NCI-H1694 (cell line): Measurements from ENCODE around the gene NOXA1.
"Not testable (repeated sequence)": the region's sequence is repeated elsewhere in the genome, so short reads cannot be mapped to it uniquely, and the experiment has no call there.

Experiments
- DNase-seq: peaks from one replicate; lab custom pipeline; 2025; lab: John Stamatoyannopoulos, UW

Gene NOXA1

GRCh38 chr9:137406085-137406760 is 17.0 kb upstream of the NOXA1 start:
- no peak for DNase-seq

GRCh38 chr9:137406876-137407589 is 16.2 kb upstream of the NOXA1 start:
- DNase-seq = no peak

GRCh38 chr9:137407590-137408300 is 15.4 kb upstream of the NOXA1 start:
- DNase-seq = no peak

GRCh38 chr9:137408651-137409405 is 14.4 kb upstream of the NOXA1 start:
- DNase-seq = no peak

- DNase-seq = no peak
Observed at GRCh38 chr9:137409515-137409914, 13.7 kb upstream of the NOXA1 start.

- DNase-seq = not testable (repeated sequence)
Observed at GRCh38 chr9:137410236-137410890, 12.8 kb upstream of the NOXA1 start.

- DNase-seq = no peak
Observed at GRCh38 chr9:137410891-137411249, 12.3 kb upstream of the NOXA1 start.

GRCh38 chr9:137411260-137411644 is 11.9 kb upstream of the NOXA1 start:
- no peak for DNase-seq

GRCh38 chr9:137411645-137412380 is 11.4 kb upstream of the NOXA1 start:
- no peak for DNase-seq

GRCh38 chr9:137412431-137412830 is 10.8 kb upstream of the NOXA1 start:
- DNase-seq = no peak

- no peak for DNase-seq
Observed at GRCh38 chr9:137415451-137415850, 7.7 kb upstream of the NOXA1 start.

GRCh38 chr9:137416006-137416562 is 7.1 kb upstream of the NOXA1 start:
- no peak for DNase-seq

GRCh38 chr9:137416563-137417151 is 6.5 kb upstream of the NOXA1 start:
- no peak for DNase-seq

- no peak for DNase-seq
Observed at GRCh38 chr9:137417161-137418021, 5.8 kb upstream of the NOXA1 start.

GRCh38 chr9:137421838-137422603 is 1.2 kb upstream of the NOXA1 start:
- DNase-seq = no peak

GRCh38 chr9:137423514-137424291 is 510 bp downstream of the NOXA1 start:
- DNase-seq = no peak

- DNase-seq = no peak
Observed at GRCh38 chr9:137426018-137426681, 3.0 kb downstream of the NOXA1 start.
